DND-41 (cell line): ENCODE results near the gene KEAP1.

Experiments used
- ATAC-seq: fragments of 200-7000 bp; cut with Tn5 transposase; 3 replicates; pipeline ENCODE4 v1.9.1; 2021; ENCODE audit warnings: low read depth; ENCODE audit not compliant: insufficient read depth
- DNase-seq: peaks from one replicate; pipeline ENCODE4 v3.0.0-alpha.2; 2020
- H2AFZ ChIP-seq: 2 replicates; pipeline ENCODE4 v1.6.0; 2012; ENCODE audit warnings: low read depth, low read length
- H3K27ac ChIP-seq: 2 replicates; pipeline ENCODE4 v1.5.1; 2012; ENCODE audit warnings: low read length, inconsistent platforms
- H3K27me3 ChIP-seq: fragments of 200-600 bp; sonication (generic); 2 replicates; pipeline ENCODE4 v1.6.0; 2012; ENCODE audit warnings: low read length, mild to moderate bottlenecking, inconsistent platforms; ENCODE audit not compliant: insufficient read depth, poor library complexity
- H3K36me3 ChIP-seq: 2 replicates; pipeline ENCODE4 v1.5.1; 2012; ENCODE audit warnings: low read length, inconsistent platforms; ENCODE audit not compliant: insufficient read depth
- H3K4me1 ChIP-seq: 2 replicates; pipeline ENCODE4 v1.5.1; 2012; ENCODE audit warnings: mild to moderate bottlenecking, low read length; ENCODE audit not compliant: insufficient read depth
- H3K4me2 ChIP-seq: 2 replicates; pipeline ENCODE4 v1.6.0; 2012; ENCODE audit warnings: mild to moderate bottlenecking, moderate library complexity, low read length, inconsistent platforms; ENCODE audit not compliant: insufficient read depth
- H3K4me3 ChIP-seq, 2 experiments: fragments of 200-600 bp in 1 of 2; shearing (Covaris generic) in 1 of 2; 2 replicates each; pipeline ENCODE4 v1.5.1; 2012 to 2016; ENCODE audit warnings: inconsistent platforms in 2 of 2, low read length in 2 of 2, mild to moderate bottlenecking in 2 of 2, low read depth in 1 of 2, moderate library complexity in 1 of 2
- H3K79me2 ChIP-seq: 2 replicates; pipeline ENCODE4 v1.6.0; 2012; ENCODE audit warnings: low read length, inconsistent platforms; ENCODE audit not compliant: insufficient read depth
- H3K9ac ChIP-seq: 2 replicates; pipeline ENCODE4 v1.6.0; 2012; ENCODE audit warnings: low read depth, mild to moderate bottlenecking, inconsistent platforms, low read length, moderate library complexity
- H3K9me3 ChIP-seq: 2 replicates; pipeline ENCODE4 v1.5.1; 2012; ENCODE audit warnings: low read length, moderate library complexity, mild to moderate bottlenecking, inconsistent platforms; ENCODE audit not compliant: insufficient read depth, severe bottlenecking
- H4K20me1 ChIP-seq: 2 replicates; pipeline ENCODE4 v1.6.0; 2012; ENCODE audit warnings: low read length; ENCODE audit not compliant: insufficient read depth
- CTCF ChIP-seq: IDR thresholded peaks from 2 replicates; pipeline ENCODE4 v1.5.1; 2012; ENCODE audit warnings: borderline replicate concordance, low read length, moderate library complexity, mild to moderate bottlenecking; ENCODE audit not compliant: poor library complexity, severe bottlenecking; ENCODE audit errors: extremely low read depth
- EZH2 ChIP-seq: IDR thresholded peaks from 3 replicates; pipeline ENCODE4 v1.6.1; 2012; ENCODE audit warnings: borderline replicate concordance, low read depth, mild to moderate bottlenecking, moderate library complexity, low read length, inconsistent platforms; ENCODE audit not compliant: severe bottlenecking

Gene KEAP1

GRCh38 chr19:10516064-10516385 lies 12.9 kb upstream of the KEAP1 start:
- H4K20me1 ChIP-seq, result no peaks in the 10 kb centered on the region
- H3K4me1 ChIP-seq, result no peaks in the 10 kb centered on the region
- no peak overlapping the region for H2AFZ ChIP-seq
- no peak overlapping the region for H3K4me2 ChIP-seq
- H3K9me3 ChIP-seq, result no peaks in the 10 kb centered on the region
- DNase-seq, result no peak
- H3K27me3 ChIP-seq, result no peaks in the 10 kb centered on the region
- no peak overlapping the region for H3K9ac ChIP-seq
- no peaks in the 10 kb centered on the region for H3K36me3 ChIP-seq
- TF ChIP-seq CTCF, result no peak
- no peak for TF ChIP-seq EZH2
- H3K27ac ChIP-seq, result no peak overlapping the region
- ATAC-seq, result no peak
- no peak overlapping the region for H3K4me3 ChIP-seq
- H3K79me2 ChIP-seq, result no peaks in the 10 kb centered on the region

GRCh38 chr19:10514211-10515145 lies 11.3 kb upstream of the KEAP1 start:
- Histone ChIP-seq H3K9me3 (no peaks in the 10 kb centered on the region), H3K36me3 (no peaks in the 10 kb centered on the region), H3K9ac (no peak overlapping the region), H3K27ac (no peak overlapping the region), H2AFZ (no peak overlapping the region), H4K20me1 (no peaks in the 10 kb centered on the region), H3K4me1 (no peaks in the 10 kb centered on the region), H3K27me3 (no peaks in the 10 kb centered on the region), H3K79me2 (no peaks in the 10 kb centered on the region), H3K4me2 (no peak overlapping the region), H3K4me3 (no peak overlapping the region)
- ATAC-seq (no peak), DNase-seq (no peak)
- no peak for TF ChIP-seq CTCF
- no peak for TF ChIP-seq EZH2

- no peak for ATAC-seq
- Histone ChIP-seq H3K79me2 (no peaks in the 10 kb centered on the region), H3K4me2 (no peak overlapping the region), H3K4me3 (no peak overlapping the region), H2AFZ (no peak overlapping the region), H3K9me3 (no peaks in the 10 kb centered on the region), H3K9ac (no peak overlapping the region), H4K20me1 (no peaks in the 10 kb centered on the region), H3K36me3 (no peaks in the 10 kb centered on the region), H3K4me1 (peaks cover 7% of the 10 kb centered on the region), H3K27ac (no peak overlapping the region), H3K27me3 (no peaks in the 10 kb centered on the region)
- TF ChIP-seq CTCF (no peak), EZH2 (no peak)
- DNase-seq, result no peak
Observed at GRCh38 chr19:10513223-10513622, 10.1 kb upstream of the KEAP1 start.
